RWPE1 (cell line): ENCODE measurements around the gene GNMT.
A peak's percentile ranks its signal among the peaks of the same experiment; 100 is the strongest.
"Not testable (repeated sequence)": the region's sequence is repeated elsewhere in the genome, so short reads cannot be mapped to it uniquely, and the experiment has no call there.

Experiments
- CTCF ChIA-PET: fragments of 350-600 bp; sonication (Branson Sonifier 250); formaldehyde crosslinking; extraction: SDS; loops from one replicate; lab custom pipeline; 2021; lab: Yijun Ruan, JAX
- POLR2A ChIA-PET: fragments of 400-600 bp; formaldehyde crosslinking; extraction: SDS; loops from one replicate; lab custom pipeline; 2020; ENCODE audit warnings: antibody characterized with exemption; ENCODE audit not compliant: low non-redundant PET; lab: Yijun Ruan, JAX
- DNase-seq: peaks from one replicate; pipeline ENCODE4 v3.0.0; 2012; ENCODE audit warnings: low spot score
- H3K27ac ChIP-seq: fragments of 450-650 bp; 2 replicates; pipeline ENCODE4 v1.5.1; 2017
- TF ChIP-seq, protein P1 (sequence below): fragments of 450-650 bp; conservative IDR thresholded peaks from 2 replicates; pipeline ENCODE4 v1.5.1; 2017; ENCODE audit warnings: low read depth, mild to moderate bottlenecking

Gene GNMT

DNA sequence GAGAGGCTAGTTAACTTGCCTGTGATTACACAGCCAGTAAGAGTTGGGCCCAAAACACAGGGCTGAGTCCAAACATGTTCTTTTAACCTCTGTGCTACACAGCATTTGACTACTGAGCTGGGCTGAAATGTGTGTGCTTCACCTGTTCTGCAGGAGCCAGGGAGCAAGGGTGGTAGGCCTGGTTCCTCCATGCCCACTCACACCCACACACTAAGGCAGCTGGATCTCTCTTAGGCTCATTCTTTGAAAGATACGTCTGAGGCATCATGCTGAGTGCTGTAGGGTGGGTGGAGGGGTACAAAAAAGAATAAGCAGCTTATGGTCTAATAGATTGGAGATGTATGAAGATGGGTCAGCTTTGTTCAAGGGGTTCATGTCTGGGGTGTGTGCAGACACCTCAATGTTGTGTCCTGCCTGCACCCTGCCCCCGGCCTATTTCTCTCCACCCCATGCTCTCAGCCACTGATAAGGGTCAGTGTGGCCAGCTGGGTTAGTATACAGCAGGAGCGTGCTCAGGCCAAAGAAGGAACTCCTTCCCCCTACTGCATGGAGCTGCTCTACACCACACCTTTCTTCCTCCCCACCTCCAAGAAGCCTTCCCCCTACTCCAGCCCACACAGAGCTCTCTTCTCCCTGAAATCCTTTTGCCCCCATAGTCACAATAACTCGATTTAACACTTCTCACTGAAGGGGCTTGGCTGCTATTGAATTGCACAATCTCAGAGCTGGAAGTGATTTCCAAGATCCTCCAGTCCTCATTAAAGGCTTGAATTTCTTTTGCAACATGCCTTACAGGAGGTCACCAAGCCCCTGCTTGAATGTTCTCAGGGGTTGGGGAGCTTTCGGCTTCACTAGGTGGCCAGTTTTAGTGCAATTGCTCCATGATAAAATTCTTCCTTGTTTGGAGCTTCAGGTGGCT, 27.2 kb downstream of the GNMT start:
- no peak for DNase-seq
- ChIA-PET CTCF (interaction anchor here (0.9 kb wide), 1 partner anchor 9 kb away, joined by 3 read pairs; the partner anchor contains the start of gene PEX6), POLR2A (no interaction called here)
- TF ChIP-seq, protein P1, sequence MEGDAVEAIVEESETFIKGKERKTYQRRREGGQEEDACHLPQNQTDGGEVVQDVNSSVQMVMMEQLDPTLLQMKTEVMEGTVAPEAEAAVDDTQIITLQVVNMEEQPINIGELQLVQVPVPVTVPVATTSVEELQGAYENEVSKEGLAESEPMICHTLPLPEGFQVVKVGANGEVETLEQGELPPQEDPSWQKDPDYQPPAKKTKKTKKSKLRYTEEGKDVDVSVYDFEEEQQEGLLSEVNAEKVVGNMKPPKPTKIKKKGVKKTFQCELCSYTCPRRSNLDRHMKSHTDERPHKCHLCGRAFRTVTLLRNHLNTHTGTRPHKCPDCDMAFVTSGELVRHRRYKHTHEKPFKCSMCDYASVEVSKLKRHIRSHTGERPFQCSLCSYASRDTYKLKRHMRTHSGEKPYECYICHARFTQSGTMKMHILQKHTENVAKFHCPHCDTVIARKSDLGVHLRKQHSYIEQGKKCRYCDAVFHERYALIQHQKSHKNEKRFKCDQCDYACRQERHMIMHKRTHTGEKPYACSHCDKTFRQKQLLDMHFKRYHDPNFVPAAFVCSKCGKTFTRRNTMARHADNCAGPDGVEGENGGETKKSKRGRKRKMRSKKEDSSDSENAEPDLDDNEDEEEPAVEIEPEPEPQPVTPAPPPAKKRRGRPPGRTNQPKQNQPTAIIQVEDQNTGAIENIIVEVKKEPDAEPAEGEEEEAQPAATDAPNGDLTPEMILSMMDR = no peak
- H3K27ac ChIP-seq = peak overlapping the region; percentile 12

GRCh38 chr6:42988486-42989020, 28.0 kb downstream of the GNMT start:
- TF ChIP-seq, protein P1 = no peak
- POLR2A ChIA-PET = no interaction called here
- no peak for DNase-seq
- H3K27ac ChIP-seq = peak overlapping the region; percentile 15; the same call in 1 of the 2 replicates
- CTCF ChIA-PET = no interaction called here

- no peak overlapping the region for H3K27ac ChIP-seq
- POLR2A ChIA-PET = interaction anchor here (0.5 kb wide), 1 partner anchor 13 kb away, joined by 3 read pairs; no protein-coding TSS in a partner anchor
- TF ChIP-seq, protein P1 = no peak
- CTCF ChIA-PET = no interaction called here
- DNase-seq = no peak
Measured at GRCh38 chr6:42989923-42990322, 29.4 kb downstream of the GNMT start.

DNA sequence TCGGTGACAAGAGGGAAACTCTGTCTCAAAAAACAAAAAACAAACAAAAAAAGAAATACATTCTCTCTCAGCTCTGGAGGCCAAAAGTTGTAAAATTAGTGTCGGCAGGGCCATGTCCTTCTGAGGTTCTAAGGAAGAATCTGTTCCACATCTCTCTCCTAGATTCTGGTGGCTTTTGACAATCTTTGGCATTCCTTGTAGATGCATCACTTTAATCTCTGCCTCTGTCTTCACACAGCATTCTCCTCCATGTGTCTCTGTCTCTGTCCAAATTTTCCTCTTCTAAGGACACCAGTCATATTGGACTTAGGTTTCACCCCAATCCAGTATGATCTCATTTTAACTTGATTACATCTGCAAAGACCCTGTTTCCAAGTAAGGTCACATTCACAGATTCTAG, 32.9 kb downstream of the GNMT start:
- ChIA-PET POLR2A (no interaction called here), CTCF (no interaction called here)
- no peak overlapping the region for H3K27ac ChIP-seq
- TF ChIP-seq, protein P1 = no peak
- no peak for DNase-seq

GRCh38 chr6:42996513-42996912, 36.0 kb downstream of the GNMT start:
- ChIA-PET CTCF (no interaction called here), POLR2A (interaction anchor here (1.1 to 1.3 kb wide), 2 partner anchors 12 to 67 kb away, joined by 4 read pairs; partner anchors contain the start of genes CNPY3 and PPP2R5D)
- DNase-seq = no peak
- TF ChIP-seq, protein P1 = no peak
- H3K27ac ChIP-seq = peak overlapping the region; percentile 23; the same call in 1 of the 2 replicates

DNA sequence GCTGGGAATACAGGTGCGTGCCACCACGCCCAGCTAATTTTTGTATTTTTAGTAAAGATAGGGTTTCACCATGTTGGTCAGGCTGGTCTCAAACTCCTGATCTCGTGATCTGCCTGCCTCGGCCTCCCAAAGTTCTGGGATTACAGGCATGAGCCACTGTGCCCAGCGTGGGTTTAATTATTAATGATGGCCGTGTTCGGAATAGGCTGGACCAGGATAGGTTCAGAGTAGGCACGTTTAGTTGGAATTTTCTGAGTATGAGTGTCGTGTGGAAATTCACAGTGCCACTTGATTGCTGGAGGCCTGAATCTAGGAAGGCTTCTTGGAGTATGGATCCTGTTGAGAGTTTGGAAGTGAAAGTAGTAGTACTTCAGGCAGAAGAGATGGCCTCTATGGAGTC, 37.7 kb downstream of the GNMT start:
- H3K27ac ChIP-seq, CTCF ChIA-PET, POLR2A ChIA-PET, DNase-seq: not testable (repeated sequence)
